CD4-positive, alpha-beta T cell treated with Interleukin-1 beta for 1 hour (primary cell): Measurements from ENCODE around the gene MYCBP2.

ENCODE experiments used
- DNase-seq, 2 donors: peaks; one replicate each; pipeline ENCODE4 v3.0.0-alpha.2; 2020 to 2022

Gene MYCBP2

GRCh38 chr13:77084755-77085154, 242.1 kb downstream of the MYCBP2 start:
- DNase-seq = no peak

- no peak for DNase-seq
Measured at GRCh38 chr13:77079902-77080413, 246.9 kb downstream of the MYCBP2 start.

- no peak for DNase-seq
Measured at GRCh38 chr13:77067519-77067918, 259.4 kb downstream of the MYCBP2 start.

GRCh38 chr13:77065461-77066147, 261.3 kb downstream of the MYCBP2 start:
- no peak for DNase-seq

- no peak for DNase-seq
Measured at GRCh38 chr13:77062097-77062496, 264.8 kb downstream of the MYCBP2 start.

- no peak for DNase-seq
Measured at GRCh38 chr13:77061362-77061761, 265.5 kb downstream of the MYCBP2 start.

GRCh38 chr13:77056886-77057285, 270.0 kb downstream of the MYCBP2 start:
- DNase-seq = no peak

- DNase-seq = no peak
Measured at GRCh38 chr13:77056382-77056781, 270.5 kb downstream of the MYCBP2 start.

- no peak for DNase-seq
Measured at GRCh38 chr13:77055158-77055557, 271.7 kb downstream of the MYCBP2 start.

GRCh38 chr13:77053192-77053591, 273.7 kb downstream of the MYCBP2 start:
- no peak for DNase-seq

- DNase-seq = no peak
Measured at GRCh38 chr13:77048681-77049080, 278.2 kb downstream of the MYCBP2 start.

- DNase-seq = no peak
Measured at GRCh38 chr13:77047649-77048343, 279.1 kb downstream of the MYCBP2 start.

- DNase-seq = no peak
Measured at GRCh38 chr13:77042566-77043177, 284.2 kb downstream of the MYCBP2 start.

- no peak for DNase-seq
Measured at GRCh38 chr13:77040835-77041234, 286.1 kb downstream of the MYCBP2 start.

GRCh38 chr13:77040076-77040475, 286.8 kb downstream of the MYCBP2 start:
- no peak for DNase-seq

GRCh38 chr13:77038907-77039480, 287.9 kb downstream of the MYCBP2 start:
- no peak for DNase-seq

- DNase-seq = no peak
Measured at GRCh38 chr13:77036279-77036678, 290.6 kb downstream of the MYCBP2 start.

- DNase-seq = no peak
Measured at GRCh38 chr13:77034881-77035280, 292.0 kb downstream of the MYCBP2 start.

GRCh38 chr13:77033717-77034302, 293.1 kb downstream of the MYCBP2 start:
- DNase-seq = no peak

- DNase-seq = no peak
Measured at GRCh38 chr13:77031656-77032243, 295.1 kb downstream of the MYCBP2 start.

- DNase-seq = no peak
Measured at GRCh38 chr13:77029436-77029835, 297.5 kb downstream of the MYCBP2 start.

GRCh38 chr13:77028202-77028601, 298.7 kb downstream of the MYCBP2 start:
- DNase-seq = no peak
